Measurements from ENCODE around the gene ZPR1.
"Not testable (repeated sequence)": the region's sequence is repeated elsewhere in the genome, so short reads cannot be mapped to it uniquely, and the experiment has no call there.

The ZPR1 gene

DNA sequence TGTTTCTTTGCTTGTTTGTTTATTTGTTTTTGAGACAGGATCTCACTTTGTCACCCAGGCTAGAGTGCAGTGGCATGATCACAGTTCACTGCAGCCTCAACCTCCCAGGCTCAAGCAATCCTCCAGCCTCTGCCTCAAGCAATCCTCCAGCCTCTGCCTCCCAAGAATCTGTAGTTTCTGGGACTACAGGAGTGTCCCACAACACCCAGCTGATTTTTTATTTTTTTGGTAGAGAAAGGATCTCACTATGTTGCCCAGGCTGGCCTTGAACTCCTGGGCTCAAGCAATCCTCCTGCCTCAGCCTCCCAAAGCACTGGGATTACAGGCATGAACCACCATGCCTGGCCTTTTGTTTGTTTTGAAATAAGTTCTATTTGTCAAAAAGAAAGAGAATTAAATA lies 13.8 kb upstream of the ZPR1 start:
- H3K9ac ChIP-seq (ENCODE audit: low read length); DNase-seq (ENCODE audit: low read depth); H3K36me3 ChIP-seq (ENCODE audit: control insufficient read depth, insufficient read depth, low read length, severe bottlenecking); H3K27me3 ChIP-seq (replicated peaks; ENCODE audit: control insufficient read depth, insufficient read depth, low read length); H3K9me3 ChIP-seq (ENCODE audit: control insufficient read depth, low read length); H3K4me1 ChIP-seq (ENCODE audit: control insufficient read depth, insufficient read depth, low read length); H3K4me3 ChIP-seq (ENCODE audit: low read length): not testable (repeated sequence)

DNA sequence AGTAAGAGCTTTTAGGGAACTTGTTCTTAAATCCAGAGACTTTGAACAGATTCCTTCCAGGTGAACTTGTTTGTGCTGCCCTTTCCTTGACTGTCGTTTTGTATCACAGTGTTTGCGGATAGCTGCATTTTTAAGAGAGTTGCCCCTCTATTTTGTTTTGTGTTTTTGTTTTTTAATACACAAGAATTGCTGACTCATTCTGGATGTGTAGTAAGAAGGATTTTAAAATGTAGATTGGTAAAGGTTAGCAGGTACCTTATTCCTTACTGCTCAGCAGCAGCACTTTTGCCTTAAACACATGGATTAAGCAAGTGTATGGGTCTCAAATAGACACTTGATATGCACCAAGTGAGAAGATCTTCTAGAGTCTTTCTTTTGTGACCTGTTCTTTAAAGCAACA lies 12.8 kb upstream of the ZPR1 start:
- Histone ChIP-seq H3K4me1 (ENCODE audit: control insufficient read depth, insufficient read depth, low read length) (no peaks in the 10 kb centered on the region), H3K27me3 (replicated peaks; ENCODE audit: control insufficient read depth, insufficient read depth, low read length) (no peaks in the 10 kb centered on the region), H3K36me3 (ENCODE audit: control insufficient read depth, insufficient read depth, low read length, severe bottlenecking) (no peaks in the 10 kb centered on the region), H3K9ac (ENCODE audit: low read length) (no peak overlapping the region), H3K4me3 (ENCODE audit: low read length) (no peak overlapping the region), H3K9me3 (ENCODE audit: control insufficient read depth, low read length) (no peaks in the 10 kb centered on the region)
- no peak for DNase-seq (ENCODE audit: low read depth)

DNA sequence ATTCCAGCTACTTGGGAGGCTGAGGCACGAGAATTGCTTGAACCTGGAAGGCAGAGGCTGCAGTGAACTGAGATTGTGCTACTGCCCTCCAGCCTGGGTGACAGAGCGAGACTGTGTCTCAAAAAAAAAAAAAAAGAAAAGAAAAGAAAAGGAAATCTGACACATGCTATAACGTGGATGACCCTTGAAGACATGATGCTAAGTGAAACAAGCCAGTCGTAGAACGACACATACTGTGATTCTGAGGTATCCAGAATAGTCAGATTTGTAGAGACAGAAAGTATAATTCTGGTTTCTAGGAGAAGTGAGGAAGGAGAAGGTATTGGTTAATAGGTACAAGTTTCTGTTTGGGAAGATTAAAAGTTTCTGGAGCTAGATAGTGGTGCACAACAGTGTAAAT lies 10.5 kb upstream of the ZPR1 start:
- Histone ChIP-seq H3K4me3 (ENCODE audit: low read length) (no peak overlapping the region), H3K9me3 (ENCODE audit: control insufficient read depth, low read length) (no peaks in the 10 kb centered on the region), H3K4me1 (ENCODE audit: control insufficient read depth, insufficient read depth, low read length) (peaks cover 4% of the 10 kb centered on the region), H3K36me3 (ENCODE audit: control insufficient read depth, insufficient read depth, low read length, severe bottlenecking) (no peaks in the 10 kb centered on the region), H3K9ac (ENCODE audit: low read length) (no peak overlapping the region), H3K27me3 (replicated peaks; ENCODE audit: control insufficient read depth, insufficient read depth, low read length) (no peaks in the 10 kb centered on the region)
- no peak for DNase-seq (ENCODE audit: low read depth)

DNA sequence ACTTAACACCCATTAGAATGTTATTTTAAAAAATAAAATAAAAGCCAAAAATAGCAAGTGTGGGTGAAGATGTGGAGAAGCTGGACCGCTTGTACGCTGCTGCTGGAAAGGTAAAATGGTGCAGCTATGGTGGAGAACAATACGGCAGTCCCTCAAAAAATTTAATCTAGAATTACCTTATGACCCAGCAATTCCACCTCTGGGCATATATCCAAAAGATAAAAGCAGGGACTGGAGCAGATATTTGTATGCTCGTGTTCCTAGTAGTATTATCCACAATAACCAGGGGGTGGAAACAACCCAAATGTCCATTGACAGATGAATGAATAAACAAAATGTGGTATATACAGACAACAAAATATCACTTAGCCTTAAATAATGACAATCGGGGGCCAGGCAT lies 10.0 kb upstream of the ZPR1 start:
- Histone ChIP-seq H3K4me1 (ENCODE audit: control insufficient read depth, insufficient read depth, low read length) (peaks cover 10% of the 10 kb centered on the region), H3K4me3 (ENCODE audit: low read length) (no peak overlapping the region), H3K36me3 (ENCODE audit: control insufficient read depth, insufficient read depth, low read length, severe bottlenecking) (no peaks in the 10 kb centered on the region), H3K9ac (ENCODE audit: low read length) (no peak overlapping the region), H3K27me3 (replicated peaks; ENCODE audit: control insufficient read depth, insufficient read depth, low read length) (no peaks in the 10 kb centered on the region), H3K9me3 (ENCODE audit: control insufficient read depth, low read length) (no peaks in the 10 kb centered on the region)
- no peak for DNase-seq (ENCODE audit: low read depth)

DNA sequence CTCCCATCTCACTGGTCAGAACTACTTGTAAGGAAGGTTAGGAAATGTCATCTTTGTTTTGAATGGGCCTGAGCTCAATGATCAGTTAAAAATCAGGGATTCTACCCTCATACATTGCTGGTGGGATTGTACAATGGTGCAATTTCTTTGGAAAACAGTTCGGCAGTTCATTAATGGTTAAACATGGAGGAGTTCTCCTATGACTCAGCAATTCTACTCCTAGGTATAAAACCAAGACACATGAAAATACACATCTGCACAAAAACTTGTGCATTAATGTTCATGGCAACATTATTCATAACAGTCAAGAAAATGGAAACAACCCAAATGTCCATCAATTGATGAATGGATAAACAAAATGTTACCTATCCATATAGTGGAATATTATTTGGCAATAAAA lies 8.7 kb upstream of the ZPR1 start:
- no peaks in the 10 kb centered on the region for H3K9me3 ChIP-seq (ENCODE audit: control insufficient read depth, low read length)
- H3K4me1 ChIP-seq (ENCODE audit: control insufficient read depth, insufficient read depth, low read length), result peaks cover 23% of the 10 kb centered on the region
- H3K9ac ChIP-seq (ENCODE audit: low read length), result no peak overlapping the region
- no peak for DNase-seq (ENCODE audit: low read depth)
- no peak overlapping the region for H3K4me3 ChIP-seq (ENCODE audit: low read length)
- H3K27me3 ChIP-seq (replicated peaks; ENCODE audit: control insufficient read depth, insufficient read depth, low read length), result no peaks in the 10 kb centered on the region
- H3K36me3 ChIP-seq (ENCODE audit: control insufficient read depth, insufficient read depth, low read length, severe bottlenecking), result no peaks in the 10 kb centered on the region

DNA sequence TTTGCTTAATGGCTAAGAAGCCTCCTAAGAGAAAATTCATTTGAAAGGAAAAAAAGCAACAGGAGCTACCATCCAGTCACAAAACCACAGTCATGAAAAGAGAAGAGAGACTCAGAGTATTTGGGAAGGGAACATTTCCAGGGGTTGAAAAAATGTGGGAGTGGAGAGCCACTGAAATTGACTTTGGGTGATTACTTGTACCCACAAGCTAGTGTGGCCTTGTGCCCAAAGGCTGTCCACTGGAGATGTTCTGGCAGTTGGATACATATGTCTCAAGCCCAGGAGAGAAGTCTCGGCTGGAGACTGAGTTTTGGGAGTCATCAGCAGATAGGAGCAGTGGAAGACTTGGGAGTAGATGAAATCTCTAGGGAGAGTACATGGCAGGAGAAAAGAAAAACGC lies 7.0 kb upstream of the ZPR1 start:
- Histone ChIP-seq H3K4me3 (ENCODE audit: low read length) (no peak overlapping the region), H3K27me3 (replicated peaks; ENCODE audit: control insufficient read depth, insufficient read depth, low read length) (no peaks in the 10 kb centered on the region), H3K9me3 (ENCODE audit: control insufficient read depth, low read length) (no peaks in the 10 kb centered on the region), H3K36me3 (ENCODE audit: control insufficient read depth, insufficient read depth, low read length, severe bottlenecking) (no peaks in the 10 kb centered on the region), H3K9ac (ENCODE audit: low read length) (no peak overlapping the region), H3K4me1 (ENCODE audit: control insufficient read depth, insufficient read depth, low read length) (peaks cover 28% of the 10 kb centered on the region)
- no peak for DNase-seq (ENCODE audit: low read depth)

DNA sequence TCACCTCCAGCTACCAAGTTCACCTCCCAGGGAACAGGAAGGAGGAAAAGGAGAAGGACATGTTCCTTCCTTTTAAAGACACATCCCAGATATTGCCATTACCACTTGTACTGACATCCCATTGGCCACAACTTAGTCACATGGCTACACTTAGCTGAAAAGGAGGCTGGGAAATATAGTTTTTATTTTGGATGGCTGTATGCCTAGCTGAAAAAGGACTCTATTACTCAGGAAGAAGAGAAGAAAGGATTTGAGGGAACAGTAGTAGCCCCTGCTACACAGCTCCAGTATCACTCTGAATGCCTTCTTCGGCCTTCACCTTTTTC lies 5.9 kb upstream of the ZPR1 start:
- peaks cover 28% of the 10 kb centered on the region for H3K4me1 ChIP-seq (ENCODE audit: control insufficient read depth, insufficient read depth, low read length)
- peak overlapping the region; percentile 11 for H3K9ac ChIP-seq (ENCODE audit: low read length)
- H3K4me3 ChIP-seq (ENCODE audit: low read length), result no peak overlapping the region
- no peak for DNase-seq (ENCODE audit: low read depth)
- no peaks in the 10 kb centered on the region for H3K36me3 ChIP-seq (ENCODE audit: control insufficient read depth, insufficient read depth, low read length, severe bottlenecking)
- no peaks in the 10 kb centered on the region for H3K9me3 ChIP-seq (ENCODE audit: control insufficient read depth, low read length)
- no peaks in the 10 kb centered on the region for H3K27me3 ChIP-seq (replicated peaks; ENCODE audit: control insufficient read depth, insufficient read depth, low read length)

DNA sequence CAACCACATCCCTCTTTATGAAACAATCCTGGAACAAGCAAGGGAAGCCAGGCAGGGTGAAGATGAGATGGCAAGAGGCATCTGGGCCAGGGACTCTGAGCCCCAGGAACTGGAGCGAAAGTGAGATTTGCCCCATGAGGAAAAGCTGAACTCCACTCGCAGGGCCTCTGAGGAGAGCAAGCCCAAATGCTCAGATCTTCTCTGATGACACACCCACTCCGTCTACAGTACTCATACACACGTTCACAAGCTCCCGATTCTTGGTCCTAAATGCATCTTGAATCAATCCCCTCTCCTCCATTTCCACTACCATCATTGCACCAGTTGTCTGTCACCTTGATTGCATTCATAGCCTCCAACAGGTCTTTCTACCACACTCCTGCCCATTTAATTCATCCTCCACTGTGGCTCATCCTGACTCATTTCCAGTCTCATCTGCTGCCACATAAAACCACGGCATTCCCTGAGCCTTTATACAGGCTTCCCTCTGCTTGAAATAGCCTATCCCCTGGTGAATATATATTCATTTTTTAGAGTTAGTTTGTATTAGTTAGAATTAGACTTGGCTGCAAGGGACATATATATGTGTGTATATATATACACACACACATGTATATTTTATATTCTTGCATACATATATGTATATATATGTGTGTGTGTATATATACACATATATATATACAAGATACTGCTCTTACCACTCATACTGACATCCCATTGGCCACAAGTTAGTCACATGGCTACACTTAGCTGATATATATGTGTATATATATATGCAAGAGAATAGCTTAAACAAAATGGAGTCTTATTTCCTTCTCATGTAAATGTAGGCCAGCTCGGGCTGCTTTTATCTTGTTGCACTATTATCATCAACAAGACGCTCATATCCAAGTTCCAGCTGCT lies 5.3 kb upstream of the ZPR1 start:
- H3K9ac ChIP-seq (ENCODE audit: low read length), result peak overlapping the region; percentile 39
- no peaks in the 10 kb centered on the region for H3K36me3 ChIP-seq (ENCODE audit: control insufficient read depth, insufficient read depth, low read length, severe bottlenecking)
- peak; percentile 30 for DNase-seq (ENCODE audit: low read depth)
- H3K27me3 ChIP-seq (replicated peaks; ENCODE audit: control insufficient read depth, insufficient read depth, low read length), result no peaks in the 10 kb centered on the region
- peak overlapping the region; percentile 4 for H3K4me3 ChIP-seq (ENCODE audit: low read length)
- peaks cover 34% of the 10 kb centered on the region for H3K4me1 ChIP-seq (ENCODE audit: control insufficient read depth, insufficient read depth, low read length)
- H3K9me3 ChIP-seq (ENCODE audit: control insufficient read depth, low read length), result no peaks in the 10 kb centered on the region

DNA sequence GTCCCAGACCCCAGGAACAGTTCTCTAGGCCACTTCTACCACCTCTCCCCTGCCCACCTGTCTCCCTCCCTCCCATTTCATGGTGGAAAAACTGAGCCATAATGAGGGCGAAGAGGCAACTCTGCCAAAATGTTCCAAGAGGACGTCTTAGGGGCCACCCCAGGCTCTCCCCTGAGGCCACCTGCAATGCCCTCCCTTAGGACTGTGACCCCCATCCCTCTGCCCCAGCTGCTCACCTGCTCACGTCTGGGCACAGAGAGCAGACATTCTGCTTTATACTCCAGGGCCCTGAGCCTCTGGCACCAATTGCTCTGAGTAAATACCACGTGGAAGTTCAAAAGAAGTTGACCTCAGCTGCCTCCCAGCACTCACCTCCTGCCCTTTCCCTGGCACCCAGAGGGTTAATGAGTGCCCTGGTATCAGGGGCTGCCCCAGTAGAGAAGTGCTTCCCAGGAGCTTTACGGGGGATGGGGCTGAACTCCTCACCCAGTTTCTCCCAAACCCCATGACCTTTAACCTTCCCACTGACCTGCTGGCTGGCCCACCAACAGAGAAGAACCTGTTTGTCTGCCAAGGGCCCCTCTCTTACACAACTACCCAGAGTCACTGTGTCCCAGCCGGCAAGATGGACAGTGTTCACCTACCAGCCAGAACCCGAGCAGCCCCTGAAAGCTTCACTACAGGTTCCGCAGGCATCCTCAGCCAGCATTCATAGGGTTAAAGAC lies 4.5 kb upstream of the ZPR1 start:
- Histone ChIP-seq H3K9me3 (ENCODE audit: control insufficient read depth, low read length) (no peaks in the 10 kb centered on the region), H3K9ac (ENCODE audit: low read length) (peak overlapping the region; percentile 39), H3K27me3 (replicated peaks; ENCODE audit: control insufficient read depth, insufficient read depth, low read length) (no peaks in the 10 kb centered on the region), H3K36me3 (ENCODE audit: control insufficient read depth, insufficient read depth, low read length, severe bottlenecking) (no peaks in the 10 kb centered on the region), H3K4me1 (ENCODE audit: control insufficient read depth, insufficient read depth, low read length) (peaks cover 34% of the 10 kb centered on the region), H3K4me3 (ENCODE audit: low read length) (peak overlapping the region; percentile 4)
- DNase-seq (ENCODE audit: low read depth), result no peak

DNA sequence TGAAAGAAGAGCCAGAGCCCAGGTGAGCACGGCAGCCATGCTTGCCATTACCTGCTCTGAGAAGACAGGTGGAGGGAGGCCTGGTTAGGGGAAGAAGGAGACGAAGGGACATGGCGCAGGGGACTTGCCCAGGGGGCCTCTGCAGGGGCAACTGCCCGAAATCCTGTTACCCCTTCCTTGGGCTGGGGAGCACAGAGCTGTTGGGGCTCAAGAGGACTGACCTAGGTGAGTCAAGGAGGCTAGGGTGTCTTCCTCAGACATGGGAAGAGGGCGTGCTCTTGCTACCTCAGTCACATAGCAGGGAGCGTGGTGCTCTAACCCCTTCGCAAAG lies 4.0 kb upstream of the ZPR1 start, which contains the start of gene APOA5:
Gene APOA5 (minus strand): TSS at position 67 of the 331 bp plus-strand sequence. CDS start 19 bp downstream, at position 48.
- Histone ChIP-seq H3K4me1 (ENCODE audit: control insufficient read depth, insufficient read depth, low read length) (peaks cover 38% of the 10 kb centered on the region), H3K9ac (ENCODE audit: low read length) (peak within 1 kb of the TSS; percentile 39), H3K4me3 (ENCODE audit: low read length) (peak within 1 kb of the TSS; percentile 4), H3K36me3 (ENCODE audit: control insufficient read depth, insufficient read depth, low read length, severe bottlenecking) (no peaks in the 10 kb centered on the region), H3K27me3 (replicated peaks; ENCODE audit: control insufficient read depth, insufficient read depth, low read length) (no peaks in the 10 kb centered on the region), H3K9me3 (ENCODE audit: control insufficient read depth, low read length) (no peaks in the 10 kb centered on the region)
- DNase-seq (ENCODE audit: low read depth), result no peak

DNA sequence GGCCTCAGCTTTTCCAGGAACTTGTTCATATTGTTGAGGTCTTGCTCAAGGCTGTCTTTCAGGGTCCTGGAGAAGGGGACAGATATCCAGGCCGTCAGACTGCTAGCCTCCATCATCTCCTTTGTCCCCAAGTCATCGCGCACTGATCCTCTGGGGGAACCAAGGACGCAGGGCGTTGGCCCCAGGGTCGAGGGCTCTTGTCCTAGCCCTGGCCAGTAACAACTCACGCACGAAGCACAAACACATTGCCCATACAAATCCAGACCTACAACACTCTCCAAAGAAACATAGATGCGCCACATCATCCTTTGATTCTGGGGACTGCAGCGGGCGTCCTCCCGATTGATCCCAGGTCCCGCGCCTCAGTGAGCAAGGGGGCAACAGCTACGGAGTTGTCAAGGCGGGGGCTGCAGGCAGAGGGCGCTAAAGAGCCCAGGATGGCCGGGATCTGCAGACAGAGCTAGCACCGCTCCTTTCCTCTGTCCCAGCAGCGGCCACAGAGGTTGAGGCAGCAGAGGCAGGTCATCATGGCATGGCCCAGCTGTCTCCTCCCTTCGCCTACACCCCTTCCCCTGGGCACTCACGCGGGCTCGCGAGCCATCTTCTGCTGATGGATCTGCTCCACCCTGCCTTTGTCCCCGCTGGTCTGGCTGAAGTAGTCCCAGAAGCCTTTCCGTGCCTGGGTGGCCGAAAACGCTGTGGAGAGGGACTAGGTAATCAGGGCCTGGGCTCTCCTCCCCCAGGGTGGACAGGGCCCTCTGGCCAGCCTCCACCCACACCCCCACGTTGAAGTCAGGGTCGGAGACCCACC lies 3.4 kb upstream of the ZPR1 start:
- no peaks in the 10 kb centered on the region for H3K9me3 ChIP-seq (ENCODE audit: control insufficient read depth, low read length)
- DNase-seq (ENCODE audit: low read depth), result peak; percentile 86

More for the DNA sequence above, 3.4 kb upstream of the ZPR1 start:
- Histone ChIP-seq H3K4me3 (ENCODE audit: low read length) (no peak overlapping the region), H3K4me1 (ENCODE audit: control insufficient read depth, insufficient read depth, low read length) (peaks cover 44% of the 10 kb centered on the region), H3K36me3 (ENCODE audit: control insufficient read depth, insufficient read depth, low read length, severe bottlenecking) (peaks cover 5% of the 10 kb centered on the region), H3K27me3 (replicated peaks; ENCODE audit: control insufficient read depth, insufficient read depth, low read length) (no peaks in the 10 kb centered on the region), H3K9ac (ENCODE audit: low read length) (peak overlapping the region; percentile 17)

Data from adipocyte (in vitro differentiated cells).